Stimulated activated CD8-positive, alpha-beta memory T cell treated with anti-CD3 and anti-CD28 coated beads, Interleukin-4, amount 100 ng/mL, for 4 hours (primary cell): ENCODE measurements around the gene CTNNBL1.
"Not testable (repeated sequence)": the region's sequence is repeated elsewhere in the genome, so short reads cannot be mapped to it uniquely, and the experiment has no call there.

Experiments used
- DNase-seq, 2 donors: peaks; one replicate each; pipeline ENCODE4 v3.0.0-alpha.2; 2020; ENCODE audit warnings: low read depth in 2 of 2, low spot score in 1 of 2

Gene CTNNBL1

GRCh38 chr20:37848706-37849105 lies 154.9 kb downstream of the CTNNBL1 start:
- DNase-seq: no peak

- no peak for DNase-seq
These were observed 155.3 kb downstream of the CTNNBL1 start for GRCh38 chr20:37849156-37849555.

GRCh38 chr20:37849566-37849965 lies 155.7 kb downstream of the CTNNBL1 start:
- DNase-seq: no peak

GRCh38 chr20:37850036-37850592 lies 156.3 kb downstream of the CTNNBL1 start:
- DNase-seq: no peak

GRCh38 chr20:37850724-37851355 lies 157.0 kb downstream of the CTNNBL1 start:
- no peak for DNase-seq

- DNase-seq: no peak
These were observed 158.8 kb downstream of the CTNNBL1 start for GRCh38 chr20:37852666-37853065.

- no peak for DNase-seq
These were observed 160.1 kb downstream of the CTNNBL1 start for GRCh38 chr20:37853823-37854375.

GRCh38 chr20:37856034-37856433 lies 162.2 kb downstream of the CTNNBL1 start:
- not testable (repeated sequence) for DNase-seq

- DNase-seq: no peak
These were observed 163.3 kb downstream of the CTNNBL1 start for GRCh38 chr20:37856932-37857660.

GRCh38 chr20:37859406-37860171 lies 165.8 kb downstream of the CTNNBL1 start:
- no peak for DNase-seq

- DNase-seq: no peak
These were observed 169.5 kb downstream of the CTNNBL1 start for GRCh38 chr20:37863289-37863688.

- DNase-seq: no peak
These were observed 170.5 kb downstream of the CTNNBL1 start for GRCh38 chr20:37864298-37864697.

GRCh38 chr20:37866051-37866450 lies 172.2 kb downstream of the CTNNBL1 start:
- no peak for DNase-seq

- DNase-seq: no peak
These were observed 173.7 kb downstream of the CTNNBL1 start for GRCh38 chr20:37867289-37868195.

GRCh38 chr20:37868851-37869333 lies 175.1 kb downstream of the CTNNBL1 start:
- DNase-seq: no peak

- DNase-seq: no peak
These were observed 175.6 kb downstream of the CTNNBL1 start for GRCh38 chr20:37869334-37869861.

- no peak for DNase-seq
These were observed 176.5 kb downstream of the CTNNBL1 start for GRCh38 chr20:37870294-37870693.

GRCh38 chr20:37871751-37872150 lies 177.9 kb downstream of the CTNNBL1 start:
- no peak for DNase-seq

GRCh38 chr20:37872161-37872560 lies 178.3 kb downstream of the CTNNBL1 start:
- no peak for DNase-seq

- no peak for DNase-seq
These were observed 180.1 kb downstream of the CTNNBL1 start for GRCh38 chr20:37873884-37874283.
